Smooth muscle cell (in vitro differentiated cells): ENCODE data around the gene SUGCT. TPM values are rescaled to one million over a fixed set of nuclear protein-coding genes. Genes with fewer than 3 reads are reported as not detected.
A peak's percentile ranks its signal among the peaks of the same experiment; 100 is the strongest.
"Not testable (repeated sequence)": the region's sequence is repeated elsewhere in the genome, so short reads cannot be mapped to it uniquely, and the experiment has no call there.

Experiments used
- DNase-seq: peaks from one replicate; lab custom pipeline; 2025; ENCODE audit not compliant: unreplicated experiment; lab: John Stamatoyannopoulos, UW
- H2AFZ ChIP-seq: fragments of 200-600 bp; sonication (generic); 2 replicates; pipeline ENCODE4 v1.6.0; 2016; ENCODE audit warnings: antibody characterized with exemption, low read depth, mild to moderate bottlenecking
- H3F3A ChIP-seq: fragments of 200-600 bp; sonication (generic); 2 replicates; pipeline ENCODE4 v1.6.0; 2017; ENCODE audit warnings: antibody characterized with exemption, low read depth
- H3K27ac ChIP-seq: fragments of 200-600 bp; sonication (generic); 2 replicates; pipeline ENCODE4 v1.5.1; 2016; ENCODE audit warnings: low read depth, mild to moderate bottlenecking
- H3K27me3 ChIP-seq: fragments of 200-600 bp; sonication (generic); 2 replicates; pipeline ENCODE4 v1.6.1; 2016; ENCODE audit warnings: low read depth, mild to moderate bottlenecking
- H3K36me3 ChIP-seq: fragments of 200-600 bp; sonication (generic); 2 replicates; pipeline ENCODE4 v1.5.1; 2016; ENCODE audit warnings: low read depth
- H3K4me1 ChIP-seq: fragments of 200-600 bp; sonication (generic); 2 replicates; pipeline ENCODE4 v1.5.1; 2016; ENCODE audit warnings: low read depth
- H3K4me2 ChIP-seq: fragments of 200-600 bp; sonication (generic); 2 replicates; pipeline ENCODE4 v1.6.0; 2016; ENCODE audit warnings: mild to moderate bottlenecking
- H3K4me3 ChIP-seq: fragments of 200-600 bp; sonication (generic); 2 replicates; pipeline ENCODE4 v1.5.1; 2016; ENCODE audit warnings: mild to moderate bottlenecking
- H3K79me2 ChIP-seq: fragments of 200-600 bp; sonication (generic); 2 replicates; pipeline ENCODE4 v1.6.0; 2016; ENCODE audit warnings: low read depth, mild to moderate bottlenecking
- H3K9ac ChIP-seq: fragments of 200-600 bp; sonication (generic); 2 replicates; pipeline ENCODE4 v1.6.0; 2016; ENCODE audit warnings: low read depth
- H3K9me3 ChIP-seq: fragments of 200-600 bp; sonication (generic); replicated peaks from 2 replicates; pipeline ENCODE4 v1.5.1; 2016; ENCODE audit warnings: low read depth
- H4K20me1 ChIP-seq: fragments of 200-600 bp; sonication (generic); 2 replicates; pipeline ENCODE4 v1.6.0; 2016; ENCODE audit warnings: low read depth
- CTCF ChIP-seq: fragments of 200-600 bp; sonication (generic); IDR thresholded peaks from 2 replicates; pipeline ENCODE4 v1.5.1; 2017; ENCODE audit warnings: borderline replicate concordance, mild to moderate bottlenecking, antibody characterized with exemption; ENCODE audit not compliant: insufficient read depth, poor library complexity, severe bottlenecking
- WGBS: methylation state at CpG from one replicate; pipeline ENCODE4 v1.1.7; 2016; ENCODE audit warnings: low lambda C conversion rate; 5-methylcytosine and 5-hydroxymethylcytosine counted together
- polyA plus RNA-seq: library from polyadenylated mRNA; unstranded; fragments of >200 nt; fragmentation: Nextera tagmentation; extraction: Ambion mirVana; gene quantifications from 2 replicates; pipeline ENCODE4 v1.2.1, GENCODE V29; 2016
- total RNA-seq: library from RNA; depleted of rRNA; stranded (reverse); fragments of >200 nt; gene quantifications from 2 replicates; pipeline ENCODE4 v1.2.3, GENCODE V29; 2014

The SUGCT gene
- total and polyA plus RNA-seq, 2 experiments from 2014 or later, result 16.9 to 65.8 TPM

DNA sequence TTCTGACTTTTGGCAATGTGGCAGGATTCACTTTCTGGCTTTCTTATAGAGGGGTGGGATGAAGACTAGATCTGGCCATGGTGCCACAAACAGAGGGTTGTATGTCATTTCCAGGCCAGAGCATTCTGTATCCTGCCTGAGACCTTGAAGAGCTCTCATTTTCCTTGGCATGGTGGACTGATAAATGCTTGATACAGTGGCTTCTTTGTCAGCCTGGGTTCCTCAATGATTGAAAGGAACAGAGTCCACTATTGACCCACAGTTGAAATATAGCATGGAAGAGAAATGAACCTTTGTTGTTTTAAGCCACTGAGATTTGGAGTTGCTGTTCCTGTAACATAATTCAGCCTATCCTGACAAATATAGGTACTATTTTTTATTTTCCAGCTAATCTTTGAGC lies 462.7 kb downstream of the SUGCT start:
- Histone ChIP-seq H2AFZ (no peak overlapping the region), H3F3A (no peaks in the 10 kb centered on the region), H3K9me3 (no peaks in the 10 kb centered on the region), H3K27ac (no peak overlapping the region), H3K4me2 (no peak overlapping the region), H3K4me1 (no peaks in the 10 kb centered on the region), H3K79me2 (no peaks in the 10 kb centered on the region), H4K20me1 (no peaks in the 10 kb centered on the region), H3K27me3 (no peaks in the 10 kb centered on the region), H3K9ac (no peak overlapping the region), H3K36me3 (no peaks in the 10 kb centered on the region), H3K4me3 (no peak overlapping the region)
- no peak for DNase-seq
- no peak for TF ChIP-seq CTCF

DNA sequence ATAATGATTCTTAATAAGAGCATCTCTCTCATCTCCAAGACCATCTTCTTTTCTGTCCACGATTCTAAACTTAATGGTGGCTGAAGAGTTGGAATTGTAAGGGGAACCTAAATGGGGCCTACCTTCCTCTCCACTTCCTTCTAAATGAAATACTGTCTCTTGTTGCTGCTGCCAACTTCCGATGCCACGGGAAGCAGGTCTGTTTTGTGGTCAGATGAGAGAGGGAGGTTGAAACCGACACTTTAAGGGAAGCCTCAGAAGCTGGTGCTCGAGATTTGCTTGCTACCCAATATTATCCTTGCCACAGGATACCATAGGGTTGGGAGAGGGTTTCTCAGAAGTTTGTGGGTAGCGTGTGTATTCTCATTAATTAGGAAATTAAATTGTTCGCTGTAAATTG lies 464.1 kb downstream of the SUGCT start:
- Histone ChIP-seq H3K79me2 (no peaks in the 10 kb centered on the region), H3F3A (no peaks in the 10 kb centered on the region), H3K9ac (no peak overlapping the region), H3K4me3 (no peak overlapping the region), H3K4me2 (no peak overlapping the region), H3K9me3 (no peaks in the 10 kb centered on the region), H3K4me1 (no peaks in the 10 kb centered on the region), H2AFZ (no peak overlapping the region), H3K27ac (no peak overlapping the region), H3K36me3 (no peaks in the 10 kb centered on the region), H4K20me1 (no peaks in the 10 kb centered on the region), H3K27me3 (no peaks in the 10 kb centered on the region)
- no peak for TF ChIP-seq CTCF
- 96% methylated on average over 7 of the region's 7 CpGs for WGBS
- DNase-seq, result no peak

DNA sequence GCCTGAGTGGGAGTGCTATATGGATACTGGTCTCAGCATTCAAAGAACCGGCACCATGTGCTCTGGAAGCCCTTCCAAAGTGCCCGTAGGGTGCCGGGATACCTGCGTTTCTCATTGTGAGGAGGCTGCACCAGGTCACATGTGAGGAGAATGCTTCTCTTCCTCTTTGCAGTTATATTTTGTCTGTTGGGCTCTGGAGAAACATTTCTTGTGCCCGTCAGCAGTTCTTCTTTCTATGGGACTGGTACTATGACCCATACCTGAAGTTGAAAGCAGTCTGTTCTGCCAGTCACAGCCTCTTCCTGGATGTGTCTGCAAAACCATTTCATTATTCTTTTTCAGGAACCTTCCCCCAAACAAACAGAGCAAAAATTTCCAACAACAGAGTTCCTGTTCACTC lies 465.0 kb downstream of the SUGCT start:
- Histone ChIP-seq H3K79me2 (no peaks in the 10 kb centered on the region), H3K27me3 (no peaks in the 10 kb centered on the region), H3K9ac (no peak overlapping the region), H3K4me2 (no peak overlapping the region), H3K9me3 (no peaks in the 10 kb centered on the region), H3K27ac (no peak overlapping the region), H2AFZ (no peak overlapping the region), H4K20me1 (no peaks in the 10 kb centered on the region), H3K36me3 (no peaks in the 10 kb centered on the region), H3K4me1 (no peaks in the 10 kb centered on the region), H3K4me3 (no peak overlapping the region), H3F3A (no peaks in the 10 kb centered on the region)
- 100% methylated on average over 5 of the region's 5 CpGs for WGBS
- TF ChIP-seq CTCF, result no peak
- no peak for DNase-seq

DNA sequence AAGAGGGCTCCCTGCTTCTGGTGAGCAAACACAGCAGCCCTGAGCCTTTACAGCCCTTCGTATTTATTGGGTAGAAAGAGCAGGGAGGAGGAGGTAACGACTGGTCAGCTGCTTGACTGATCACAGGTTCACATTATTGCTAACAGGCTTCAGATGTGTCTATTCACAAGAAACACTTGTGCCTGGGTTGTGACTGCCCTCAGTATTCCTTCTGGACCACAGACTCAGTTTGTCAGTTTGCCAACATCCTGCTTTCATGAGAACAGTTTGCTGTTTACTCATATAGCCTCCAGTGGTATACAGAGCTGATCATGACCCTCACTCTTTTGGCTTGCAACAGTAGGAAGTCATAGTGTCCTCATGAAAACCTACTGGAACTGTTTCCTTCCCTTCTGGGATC lies 467.5 kb downstream of the SUGCT start:
- H3K9me3 ChIP-seq, H3K79me2 ChIP-seq, H3K27me3 ChIP-seq, H3K9ac ChIP-seq, H4K20me1 ChIP-seq, H3F3A ChIP-seq, H3K4me1 ChIP-seq, H3K4me2 ChIP-seq, H3K36me3 ChIP-seq, H3K4me3 ChIP-seq, DNase-seq, H2AFZ ChIP-seq: not testable (repeated sequence)
- peak overlapping the region; percentile 73 for H3K27ac ChIP-seq
- WGBS, result 96% methylated on average over 2 of the region's 2 CpGs
